ENCODE data around the gene CCDC107.
A peak's percentile ranks its signal among the peaks of the same experiment; 100 is the strongest.

CCDC107 gene

DNA sequence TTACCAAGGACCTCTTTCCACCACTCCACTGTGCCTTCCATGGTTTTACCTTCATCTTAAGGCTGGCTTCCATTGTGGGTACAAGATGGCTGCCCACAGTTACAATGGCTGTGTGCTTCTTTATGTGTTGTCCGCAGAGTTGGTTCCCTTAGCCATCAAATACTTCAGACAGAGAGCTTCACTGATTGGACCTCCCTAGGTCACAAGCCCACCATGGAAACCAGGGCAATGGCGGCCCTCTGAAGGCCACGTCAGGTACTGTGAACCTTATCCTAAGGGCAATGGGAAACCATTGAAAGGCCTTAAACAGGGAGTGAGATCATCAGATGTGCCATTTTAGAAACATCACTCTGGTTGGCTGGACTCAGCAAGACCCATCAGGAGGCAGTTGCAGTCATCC is 9.8 kb downstream of the CCDC107 start:
- no peak for FAIRE-seq
- no peak for DNase-seq (ENCODE audit: insufficient read length)
- TF ChIP-seq TAF1 (IDR thresholded peaks at IDR 0.05; ENCODE audit: borderline replicate concordance, low read depth, low read length) (no peak), POLR2AphosphoS5 (IDR thresholded peaks at IDR 0.05; ENCODE audit: low read depth, low read length) (no peak), POLR2A (IDR thresholded peaks at IDR 0.05; ENCODE audit: low read depth, low read length) (no peak)

DNA sequence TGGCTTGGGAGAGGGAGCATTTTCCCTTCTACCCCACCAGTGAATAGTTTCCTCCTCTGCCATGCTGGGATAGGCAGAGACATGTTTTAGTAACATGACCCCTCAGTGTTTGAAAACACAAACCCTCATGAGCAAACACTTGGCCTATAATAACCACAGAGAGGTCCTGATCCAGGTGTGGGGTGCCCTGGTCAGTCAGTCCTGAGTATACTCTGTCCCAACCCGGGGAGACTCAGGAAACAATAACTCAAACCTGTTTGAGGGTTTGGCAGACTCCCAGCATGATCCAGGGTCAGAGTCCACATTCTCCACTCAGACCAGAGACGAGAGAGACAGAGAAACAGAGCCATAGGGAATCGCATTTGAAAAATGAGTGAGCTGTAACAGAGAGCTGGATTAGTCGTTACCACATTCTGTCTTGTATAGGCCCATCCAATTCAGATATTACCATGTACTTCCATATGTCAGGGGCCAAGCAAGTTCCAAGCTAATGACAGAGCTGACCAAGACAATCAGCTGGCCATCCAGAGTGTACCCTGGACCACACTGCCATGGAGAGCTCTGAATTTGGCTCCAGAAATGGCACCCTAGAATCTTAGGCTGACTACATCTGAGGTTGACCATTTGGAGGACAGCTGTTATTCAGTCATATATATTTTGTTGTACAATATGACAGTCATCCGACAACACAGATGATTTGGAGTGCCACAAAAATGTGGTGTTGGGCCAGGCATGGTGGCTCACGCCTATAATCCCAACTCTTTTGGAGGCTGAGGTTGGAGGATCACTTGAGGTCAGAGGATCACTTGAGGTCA is 11.4 kb downstream of the CCDC107 start:
- DNase-seq (ENCODE audit: insufficient read length) (no peak), FAIRE-seq (no peak)
- TF ChIP-seq TAF1 (IDR thresholded peaks at IDR 0.05; ENCODE audit: borderline replicate concordance, low read depth, low read length) (no peak), POLR2AphosphoS5 (IDR thresholded peaks at IDR 0.05; ENCODE audit: low read depth, low read length) (no peak), POLR2A (IDR thresholded peaks at IDR 0.05; ENCODE audit: low read depth, low read length) (no peak)

- FAIRE-seq (no peak), DNase-seq (ENCODE audit: insufficient read length) (no peak)
- no peak for TF ChIP-seq POLR2AphosphoS5 (IDR thresholded peaks at IDR 0.05; ENCODE audit: low read depth, low read length)
- no peak for TF ChIP-seq POLR2A (IDR thresholded peaks at IDR 0.05; ENCODE audit: low read depth, low read length)
- TF ChIP-seq TAF1 (IDR thresholded peaks at IDR 0.05; ENCODE audit: borderline replicate concordance, low read depth, low read length) = no peak
Measured at GRCh38 chr9:35673132-35674024, 15.3 kb downstream of the CCDC107 start, which contains the start of gene CA9. CA9 (plus strand) TSS chr9:35673928; CDS start chr9:35673960, 32 bp downstream.

GRCh38 chr9:35674025-35674361 is 15.9 kb downstream of the CCDC107 start:
- no peak for DNase-seq (ENCODE audit: insufficient read length)
- FAIRE-seq = no peak
- TF ChIP-seq TAF1 (IDR thresholded peaks at IDR 0.05; ENCODE audit: borderline replicate concordance, low read depth, low read length) = no peak
- TF ChIP-seq POLR2AphosphoS5 (IDR thresholded peaks at IDR 0.05; ENCODE audit: low read depth, low read length) = no peak
- no peak for TF ChIP-seq POLR2A (IDR thresholded peaks at IDR 0.05; ENCODE audit: low read depth, low read length)

GRCh38 chr9:35675204-35675603 is 17.1 kb downstream of the CCDC107 start:
- no peak for DNase-seq (ENCODE audit: insufficient read length)
- no peak for FAIRE-seq
- TF ChIP-seq POLR2AphosphoS5 (IDR thresholded peaks at IDR 0.05; ENCODE audit: low read depth, low read length) = no peak
- TF ChIP-seq TAF1 (IDR thresholded peaks at IDR 0.05; ENCODE audit: borderline replicate concordance, low read depth, low read length) = no peak
- TF ChIP-seq POLR2A (IDR thresholded peaks at IDR 0.05; ENCODE audit: low read depth, low read length) = no peak

DNA sequence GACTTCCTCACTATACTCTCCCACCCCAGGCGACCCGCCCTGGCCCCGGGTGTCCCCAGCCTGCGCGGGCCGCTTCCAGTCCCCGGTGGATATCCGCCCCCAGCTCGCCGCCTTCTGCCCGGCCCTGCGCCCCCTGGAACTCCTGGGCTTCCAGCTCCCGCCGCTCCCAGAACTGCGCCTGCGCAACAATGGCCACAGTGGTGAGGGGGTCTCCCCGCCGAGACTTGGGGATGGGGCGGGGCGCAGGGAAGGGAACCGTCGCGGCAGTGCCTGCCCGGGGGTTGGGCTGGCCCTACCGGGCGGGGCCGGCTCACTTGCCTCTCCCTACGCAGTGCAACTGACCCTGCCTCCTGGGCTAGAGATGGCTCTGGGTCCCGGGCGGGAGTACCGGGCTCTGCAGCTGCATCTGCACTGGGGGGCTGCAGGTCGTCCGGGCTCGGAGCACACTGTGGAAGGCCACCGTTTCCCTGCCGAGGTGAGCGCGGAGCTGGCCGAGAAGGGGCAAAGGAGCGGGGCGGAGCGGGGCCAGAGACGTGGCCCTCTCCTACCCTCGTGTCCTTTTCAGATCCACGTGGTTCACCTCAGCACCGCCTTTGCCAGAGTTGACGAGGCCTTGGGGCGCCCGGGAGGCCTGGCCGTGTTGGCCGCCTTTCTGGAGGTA is 17.8 kb downstream of the CCDC107 start:
- no peak for FAIRE-seq
- DNase-seq (ENCODE audit: insufficient read length) = no peak
- TF ChIP-seq POLR2AphosphoS5 (IDR thresholded peaks at IDR 0.05; ENCODE audit: low read depth, low read length) = no peak
- no peak for TF ChIP-seq TAF1 (IDR thresholded peaks at IDR 0.05; ENCODE audit: borderline replicate concordance, low read depth, low read length)
- TF ChIP-seq POLR2A (IDR thresholded peaks at IDR 0.05; ENCODE audit: low read depth, low read length) = no peak

GRCh38 chr9:35679091-35679490 is 21.0 kb downstream of the CCDC107 start:
- TF ChIP-seq POLR2A (IDR thresholded peaks at IDR 0.05; ENCODE audit: low read depth, low read length) (no peak), TAF1 (IDR thresholded peaks at IDR 0.05; ENCODE audit: borderline replicate concordance, low read depth, low read length) (no peak), POLR2AphosphoS5 (IDR thresholded peaks at IDR 0.05; ENCODE audit: low read depth, low read length) (no peak)
- DNase-seq (ENCODE audit: insufficient read length) (no peak), FAIRE-seq (no peak)

- FAIRE-seq = peak; percentile 21
- no peak for TF ChIP-seq POLR2A (IDR thresholded peaks at IDR 0.05; ENCODE audit: low read depth, low read length)
- TF ChIP-seq POLR2AphosphoS5 (IDR thresholded peaks at IDR 0.05; ENCODE audit: low read depth, low read length) = no peak
- TF ChIP-seq TAF1 (IDR thresholded peaks at IDR 0.05; ENCODE audit: borderline replicate concordance, low read depth, low read length) = no peak
Measured at GRCh38 chr9:35679766-35680330, 21.8 kb downstream of the CCDC107 start.

GRCh38 chr9:35680331-35681105 is 22.4 kb downstream of the CCDC107 start:
- TF ChIP-seq POLR2A (IDR thresholded peaks at IDR 0.05; ENCODE audit: low read depth, low read length) = no peak
- TF ChIP-seq TAF1 (IDR thresholded peaks at IDR 0.05; ENCODE audit: borderline replicate concordance, low read depth, low read length) = no peak
- no peak for TF ChIP-seq POLR2AphosphoS5 (IDR thresholded peaks at IDR 0.05; ENCODE audit: low read depth, low read length)
- FAIRE-seq (peak; percentile 88), DNase-seq (ENCODE audit: insufficient read length) (no peak)

More at GRCh38 chr9:35679766-35680330, 21.8 kb downstream of the CCDC107 start:
- DNase-seq (ENCODE audit: insufficient read length) = no peak

- TF ChIP-seq TAF1 (IDR thresholded peaks at IDR 0.05; ENCODE audit: borderline replicate concordance, low read depth, low read length) = no peak
- no peak for TF ChIP-seq POLR2A (IDR thresholded peaks at IDR 0.05; ENCODE audit: low read depth, low read length)
- TF ChIP-seq POLR2AphosphoS5 (IDR thresholded peaks at IDR 0.05; ENCODE audit: low read depth, low read length) = no peak
- FAIRE-seq (peak; percentile 17), DNase-seq (ENCODE audit: insufficient read length) (no peak)
Measured at GRCh38 chr9:35681341-35682002, 23.4 kb downstream of the CCDC107 start.
